ENCODE results near the gene LHPP.

- TF ChIP-seq CTCF (IDR thresholded peaks at IDR 0.05) (no peak), POLR2A (IDR thresholded peaks at IDR 0.05) (no peak), POLR2AphosphoS5 (IDR thresholded peaks at IDR 0.05) (no peak), EP300 (IDR thresholded peaks at IDR 0.05) (no peak)
Measured at GRCh38 chr10:124624466-124624865, 162.8 kb downstream of the LHPP start.
